Stimulated activated CD4-positive, alpha-beta T cell treated with anti-CD3 and anti-CD28 coated beads, Interleukin-15, amount 100 ng/mL, for 24 hours (primary cell): ENCODE data around the gene BICDL1.

Experiments
- DNase-seq: peaks from one replicate; pipeline ENCODE4 v3.0.0-alpha.2; 2020

The BICDL1 gene, protein sequence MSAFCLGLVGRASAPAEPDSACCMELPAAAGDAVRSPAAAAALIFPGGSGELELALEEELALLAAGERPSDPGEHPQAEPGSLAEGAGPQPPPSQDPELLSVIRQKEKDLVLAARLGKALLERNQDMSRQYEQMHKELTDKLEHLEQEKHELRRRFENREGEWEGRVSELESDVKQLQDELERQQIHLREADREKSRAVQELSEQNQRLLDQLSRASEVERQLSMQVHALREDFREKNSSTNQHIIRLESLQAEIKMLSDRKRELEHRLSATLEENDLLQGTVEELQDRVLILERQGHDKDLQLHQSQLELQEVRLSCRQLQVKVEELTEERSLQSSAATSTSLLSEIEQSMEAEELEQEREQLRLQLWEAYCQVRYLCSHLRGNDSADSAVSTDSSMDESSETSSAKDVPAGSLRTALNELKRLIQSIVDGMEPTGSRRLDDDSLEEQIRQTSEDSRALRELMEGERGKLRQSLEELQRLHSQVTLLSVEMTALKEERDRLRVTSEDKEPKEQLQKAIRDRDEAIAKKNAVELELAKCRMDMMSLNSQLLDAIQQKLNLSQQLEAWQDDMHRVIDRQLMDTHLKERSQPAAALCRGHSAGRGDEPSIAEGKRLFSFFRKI

DNA sequence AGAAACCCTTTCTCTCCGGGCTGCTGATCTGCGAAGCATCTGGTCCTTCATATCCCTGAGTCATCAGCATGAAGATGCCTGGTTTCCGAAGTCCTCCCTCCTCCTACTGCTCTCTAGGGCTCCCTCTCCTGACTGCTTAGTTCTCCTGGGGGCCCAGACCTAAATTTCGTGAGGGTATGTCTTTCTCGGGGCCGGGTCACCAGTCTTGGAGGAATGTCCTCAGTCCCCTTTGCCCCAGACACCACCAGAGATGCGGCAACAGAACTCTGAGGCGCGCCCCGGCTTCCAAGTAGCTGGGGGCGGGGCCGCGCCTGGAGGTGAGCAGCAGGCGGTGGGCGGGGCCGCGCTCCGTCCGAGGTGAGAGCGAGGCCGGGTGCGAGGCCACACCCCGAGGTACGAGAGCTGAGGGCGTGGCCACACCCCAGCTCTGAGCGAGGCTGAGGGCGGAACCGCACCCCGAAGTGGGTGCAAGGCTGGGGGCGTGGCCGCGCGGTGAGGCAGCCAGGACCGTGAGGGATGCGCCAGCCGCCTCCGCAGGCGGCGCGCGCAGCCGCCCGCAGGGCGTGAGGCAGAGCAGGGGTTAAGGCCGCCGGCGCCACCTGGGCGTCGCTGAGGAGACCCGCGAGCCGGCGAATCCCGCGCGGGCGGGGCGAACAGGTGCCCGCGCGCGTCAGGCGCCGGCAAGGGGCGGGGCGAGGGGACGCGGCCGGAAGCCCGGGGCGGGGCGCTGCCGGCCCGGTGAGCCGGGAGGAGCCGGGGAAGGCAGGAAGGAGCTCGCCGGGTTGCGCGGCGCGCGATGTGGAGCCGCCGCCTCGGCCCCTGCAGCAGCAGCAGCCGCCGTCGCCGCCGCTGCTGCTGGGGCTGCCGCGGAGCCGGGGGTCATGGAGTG lies at the start of gene BICDL1:
Gene BICDL1, plus strand, starts transcription at position 765 of the 889 bp plus-strand sequence. CDS start 633 bp downstream, outside the sequence.
- DNase-seq: peak; percentile 99

DNA sequence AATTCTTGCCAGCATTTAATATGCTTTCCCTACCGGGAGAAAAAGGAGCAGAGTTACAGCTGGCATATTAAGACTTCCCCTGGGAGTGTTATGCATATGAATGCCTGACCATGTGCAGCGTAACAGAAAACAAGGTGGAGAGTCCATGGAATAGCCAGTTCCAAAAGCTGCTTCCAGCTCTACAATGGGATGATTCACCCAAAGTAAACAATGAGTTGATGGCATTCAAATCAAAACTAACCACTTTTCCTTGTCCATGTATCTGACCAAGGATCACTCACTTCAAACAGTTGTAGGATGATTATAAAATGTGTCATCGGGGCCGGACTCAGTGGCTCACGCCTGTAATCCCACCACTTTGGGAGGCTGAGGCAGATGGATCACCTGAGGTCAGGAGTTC lies 48.1 kb upstream of the BICDL1 start:
- DNase-seq: no peak

DNA sequence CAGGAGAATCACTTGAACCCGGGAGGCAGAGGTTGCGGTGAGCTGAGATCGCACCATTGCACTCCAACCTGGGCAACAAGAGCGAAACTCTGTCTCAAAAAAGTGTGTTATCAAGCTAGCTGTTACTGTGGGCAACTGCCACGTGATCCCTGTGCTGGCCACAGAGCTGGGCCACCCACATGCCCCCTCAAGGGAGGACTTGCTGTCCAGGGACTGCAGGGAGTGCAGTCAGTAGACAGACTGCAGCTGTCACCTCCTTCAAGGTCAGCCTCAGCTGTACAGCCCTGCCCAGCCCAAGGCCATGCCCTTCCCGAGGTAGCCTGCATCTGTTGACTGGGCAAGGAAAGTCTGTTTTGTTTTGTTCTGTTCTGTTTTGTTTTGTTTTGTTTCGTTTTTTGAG lies 46.6 kb upstream of the BICDL1 start:
- DNase-seq: no peak

DNA sequence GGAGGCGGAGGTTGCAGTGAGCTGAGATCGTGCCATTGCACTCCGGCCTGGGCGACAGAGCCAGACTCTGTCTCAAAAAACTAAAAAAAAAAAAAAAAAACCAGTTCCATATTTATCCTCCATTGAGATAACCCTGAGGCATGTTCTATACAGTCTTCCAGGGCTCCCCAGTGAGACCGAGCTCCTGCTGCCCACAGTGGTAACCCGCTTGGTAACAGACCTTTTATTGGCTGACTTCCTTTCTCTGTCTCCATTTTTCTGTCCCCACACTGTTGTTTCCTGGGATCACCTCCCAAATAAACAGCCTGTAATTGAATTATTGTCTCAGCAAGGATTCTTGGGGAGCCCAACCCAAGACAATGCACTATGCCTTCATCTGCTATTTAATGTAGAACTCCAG lies 42.8 kb upstream of the BICDL1 start:
- no peak for DNase-seq

DNA sequence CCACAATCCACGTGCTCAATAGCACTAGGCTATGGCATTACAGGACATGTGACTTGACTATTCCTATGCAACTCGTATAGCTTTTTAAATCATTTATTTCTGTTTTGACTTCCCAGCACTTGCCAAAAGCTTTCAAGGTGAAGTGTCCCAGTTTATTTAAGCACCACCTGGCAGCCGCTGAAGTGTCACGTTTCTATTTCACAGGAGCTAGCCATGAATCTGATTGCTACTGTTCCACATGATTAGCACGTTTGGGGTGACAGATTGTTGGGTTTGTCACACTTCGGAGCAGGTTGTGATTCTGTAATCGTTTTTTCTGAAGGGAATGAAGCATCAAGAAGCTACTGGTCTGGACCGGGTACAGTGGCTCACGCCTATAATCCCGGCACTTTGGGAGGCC lies 39.9 kb upstream of the BICDL1 start:
- no peak for DNase-seq

DNA sequence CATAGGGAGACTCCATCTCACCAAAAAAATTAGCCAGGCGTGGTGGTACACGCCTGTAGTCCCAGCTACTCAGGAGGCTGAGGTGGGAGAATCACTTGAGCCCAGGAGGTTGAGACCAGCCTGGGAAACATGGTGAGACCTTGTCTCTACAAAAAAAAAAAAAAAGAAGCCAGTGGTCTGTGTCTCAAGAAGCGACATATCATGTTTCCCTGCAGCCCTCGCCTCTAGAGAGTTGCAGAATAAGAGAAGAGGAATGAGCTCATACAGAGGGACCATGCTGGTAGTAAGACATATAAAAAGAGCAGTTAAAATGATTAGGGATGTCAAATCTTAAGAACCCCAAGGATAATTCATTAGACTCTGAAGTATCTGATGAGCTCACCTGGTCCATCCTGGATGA lies 39.4 kb upstream of the BICDL1 start:
- no peak for DNase-seq

DNA sequence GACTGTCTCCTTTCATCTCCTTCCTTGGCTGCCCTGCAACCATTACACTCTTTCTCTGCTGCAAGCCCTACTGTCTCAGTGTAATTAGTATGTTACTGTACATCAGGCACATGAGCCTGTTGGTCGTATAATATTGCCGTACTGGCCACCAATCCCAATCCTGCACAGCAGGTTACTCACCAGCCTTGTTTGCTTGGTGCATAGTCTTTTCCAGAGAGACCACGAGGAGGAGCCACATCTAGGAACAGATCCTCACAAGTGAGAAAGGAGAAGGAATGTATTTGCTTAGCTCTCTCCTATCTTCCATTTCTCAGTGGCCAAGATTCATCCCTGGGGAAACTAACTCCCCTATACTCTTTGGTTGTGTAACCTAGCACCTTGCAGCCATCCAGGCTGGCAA lies 33.0 kb upstream of the BICDL1 start:
- DNase-seq: no peak

DNA sequence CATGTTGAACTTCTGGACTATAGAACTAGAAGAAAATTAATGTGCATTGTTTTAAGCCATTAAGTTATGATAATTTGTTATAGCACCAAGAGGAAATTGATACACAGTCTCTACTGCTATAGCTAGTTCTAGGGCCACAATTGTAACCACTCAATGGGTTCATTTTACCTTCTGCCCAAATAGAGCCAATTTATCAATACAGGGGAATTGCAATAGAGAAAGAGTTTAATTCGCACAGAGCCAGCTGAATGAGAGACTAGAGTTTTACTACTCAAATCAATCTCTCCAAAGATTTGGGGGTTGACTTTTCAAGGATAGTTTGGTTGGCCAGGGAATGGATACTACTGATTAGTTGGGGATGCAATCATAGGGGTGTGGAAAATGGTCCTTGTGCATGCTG lies 31.9 kb upstream of the BICDL1 start:
- no peak for DNase-seq

DNA sequence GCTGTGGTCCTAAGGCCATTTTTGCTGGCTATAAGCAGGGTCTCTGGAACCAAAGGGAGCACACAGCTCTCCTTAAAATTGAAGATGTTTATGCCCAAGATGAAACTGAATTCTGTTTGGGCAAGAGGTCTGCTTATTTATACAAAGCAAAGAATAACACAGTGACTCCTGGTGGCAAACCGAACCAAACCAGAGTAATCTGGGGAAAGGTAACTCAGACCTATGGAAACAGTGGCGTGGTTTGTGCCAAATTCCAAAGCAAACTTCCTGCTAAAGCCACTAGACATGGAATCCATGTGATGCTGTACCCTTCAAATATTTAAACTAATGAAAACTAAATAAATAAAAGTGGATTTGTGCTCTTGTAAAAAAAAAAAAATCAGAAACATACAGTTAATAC lies 29.6 kb upstream of the BICDL1 start:
- DNase-seq: no peak

DNA sequence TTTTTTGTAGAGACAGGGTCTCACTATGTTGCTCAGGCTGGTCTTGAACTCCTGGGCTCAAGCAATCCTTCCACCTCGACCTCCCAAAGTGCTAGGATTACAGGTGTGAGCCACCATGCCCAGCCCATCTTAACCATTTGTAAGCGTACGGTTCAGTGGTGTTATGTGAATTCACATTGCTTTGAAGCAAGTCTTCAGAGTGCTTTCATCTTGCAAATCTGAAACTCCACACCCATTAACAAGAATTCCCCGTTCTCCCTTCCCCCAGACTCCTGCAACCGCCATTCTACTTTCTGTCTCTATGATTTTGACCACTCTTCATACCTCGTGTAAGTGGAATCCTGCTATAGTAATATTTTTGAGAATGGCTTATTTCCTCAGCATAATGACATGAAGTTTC lies 24.9 kb upstream of the BICDL1 start:
- DNase-seq: no peak

DNA sequence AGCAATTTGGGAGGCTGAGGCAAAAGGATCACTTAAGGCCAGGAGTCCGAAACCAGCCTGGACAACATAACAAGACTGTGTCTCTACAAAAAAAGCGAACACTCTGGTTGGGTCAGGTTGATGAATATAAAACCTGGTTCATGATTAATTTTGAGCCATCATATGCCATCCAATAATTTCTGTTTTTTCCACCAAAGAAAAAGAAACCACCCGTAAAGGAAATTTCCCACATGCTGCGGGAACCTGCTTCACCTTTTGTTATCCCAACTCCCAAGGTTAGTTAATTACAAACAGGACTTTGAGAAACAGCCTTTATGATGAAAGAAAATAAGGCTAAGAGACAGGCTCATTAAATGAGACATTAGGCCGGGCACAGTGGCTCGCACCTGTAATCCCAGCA lies 24.1 kb upstream of the BICDL1 start:
- no peak for DNase-seq

DNA sequence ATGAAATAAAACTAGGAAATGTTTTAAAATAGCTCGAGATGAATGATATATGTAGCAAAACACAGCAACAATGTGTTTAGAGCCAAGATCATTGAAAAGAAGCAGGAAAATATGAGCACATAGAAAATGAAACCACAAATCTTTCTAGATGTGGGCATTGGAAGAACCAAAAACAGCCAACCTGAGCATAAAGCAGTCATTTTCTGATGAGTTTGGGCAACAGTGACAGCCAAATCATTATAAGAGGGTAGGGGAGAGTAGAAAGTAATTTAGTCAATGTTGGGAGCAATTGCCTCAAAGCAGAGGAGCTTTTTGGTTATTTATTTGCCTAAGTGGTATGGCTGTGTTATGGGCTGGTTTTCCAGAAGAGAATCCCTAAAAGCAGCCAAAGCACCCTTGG lies 8.8 kb upstream of the BICDL1 start:
- no peak for DNase-seq

DNA sequence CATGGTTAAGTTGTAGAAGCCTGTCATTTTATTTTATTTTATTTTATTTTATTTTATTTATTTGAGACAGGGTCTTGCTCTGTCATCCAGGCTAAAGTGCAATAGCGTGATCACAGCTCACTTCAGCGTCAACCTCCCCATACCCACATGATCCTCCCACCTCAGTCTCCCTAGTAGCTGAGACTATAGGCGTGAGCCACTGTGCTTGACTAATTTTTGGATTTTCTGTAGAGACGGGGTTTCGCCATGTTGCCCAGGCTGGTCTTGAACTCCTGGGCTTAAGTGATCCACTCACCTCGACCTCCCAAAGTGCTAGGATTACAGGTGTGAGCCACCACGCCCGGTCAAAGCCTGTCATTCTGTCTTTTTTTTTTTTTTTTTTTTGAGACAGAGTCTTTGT lies 8.3 kb upstream of the BICDL1 start:
- peak; percentile 19 for DNase-seq

DNA sequence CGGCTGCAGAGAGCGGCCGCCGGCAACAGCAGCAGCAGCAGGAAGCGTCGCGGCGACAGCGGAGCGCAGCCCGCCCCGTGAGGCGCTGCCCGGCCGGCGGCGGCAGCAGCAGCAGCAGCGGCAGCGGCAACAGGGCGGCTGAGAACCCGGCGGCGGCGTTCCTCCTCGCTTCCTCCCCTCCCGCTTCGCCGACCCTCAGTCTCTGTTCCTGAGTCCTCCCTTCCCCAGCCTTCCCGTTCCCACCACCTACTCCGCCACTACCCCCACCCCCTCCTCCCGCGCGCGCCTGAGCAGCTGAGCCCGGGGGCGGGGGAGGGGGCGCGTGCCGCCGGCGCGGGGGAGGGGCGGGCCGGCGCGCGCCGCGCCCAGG lies 310 bp downstream of the BICDL1 start:
- no peak for DNase-seq

DNA sequence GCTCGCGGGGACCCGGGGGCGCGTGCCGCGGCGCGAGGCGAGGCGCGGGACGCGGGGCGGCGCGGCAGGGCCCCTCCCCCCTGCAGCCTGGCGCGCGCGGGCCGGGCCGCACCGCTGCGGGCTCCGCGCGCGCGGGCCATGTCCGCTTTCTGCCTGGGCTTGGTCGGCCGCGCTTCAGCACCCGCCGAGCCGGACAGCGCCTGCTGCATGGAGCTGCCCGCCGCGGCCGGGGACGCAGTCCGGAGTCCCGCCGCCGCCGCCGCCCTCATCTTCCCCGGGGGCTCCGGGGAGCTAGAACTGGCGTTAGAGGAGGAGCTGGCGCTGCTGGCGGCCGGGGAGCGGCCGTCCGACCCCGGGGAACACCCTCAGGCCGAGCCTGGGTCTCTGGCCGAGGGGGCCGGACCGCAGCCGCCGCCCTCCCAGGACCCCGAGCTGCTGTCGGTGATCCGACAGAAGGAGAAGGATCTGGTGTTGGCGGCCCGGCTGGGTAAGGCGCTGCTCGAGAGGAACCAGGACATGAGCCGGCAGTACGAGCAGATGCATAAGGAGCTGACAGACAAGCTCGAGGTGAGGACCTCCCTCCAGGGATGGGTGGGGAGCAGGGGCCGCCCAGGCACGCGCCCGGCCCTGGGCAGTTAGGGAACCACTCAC lies 820 bp downstream of the BICDL1 start:
- peak; percentile 82 for DNase-seq

DNA sequence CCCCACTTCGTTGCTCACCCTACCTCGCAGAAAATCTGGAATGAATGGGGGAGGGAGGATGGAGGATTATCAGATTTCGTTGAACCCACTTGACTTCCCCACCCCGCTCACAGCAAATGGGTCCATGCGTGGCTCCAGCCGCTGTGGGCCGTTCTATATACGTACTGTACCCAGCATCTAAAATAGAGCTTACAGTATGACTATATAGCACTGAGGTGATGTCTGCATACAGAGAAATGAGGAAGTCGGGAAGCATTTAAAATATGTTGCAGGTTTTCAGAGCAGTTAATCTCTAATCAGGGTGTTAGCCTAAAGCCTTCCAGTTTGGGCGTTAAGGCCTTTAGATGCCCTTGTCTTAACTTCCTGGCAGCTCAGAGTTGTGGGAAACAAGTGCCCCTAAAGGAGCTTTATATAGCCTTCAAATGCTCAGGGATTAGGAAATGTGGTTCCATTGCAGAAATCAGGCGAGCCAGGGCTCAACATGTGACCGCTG lies 1.4 kb downstream of the BICDL1 start:
- DNase-seq: no peak

DNA sequence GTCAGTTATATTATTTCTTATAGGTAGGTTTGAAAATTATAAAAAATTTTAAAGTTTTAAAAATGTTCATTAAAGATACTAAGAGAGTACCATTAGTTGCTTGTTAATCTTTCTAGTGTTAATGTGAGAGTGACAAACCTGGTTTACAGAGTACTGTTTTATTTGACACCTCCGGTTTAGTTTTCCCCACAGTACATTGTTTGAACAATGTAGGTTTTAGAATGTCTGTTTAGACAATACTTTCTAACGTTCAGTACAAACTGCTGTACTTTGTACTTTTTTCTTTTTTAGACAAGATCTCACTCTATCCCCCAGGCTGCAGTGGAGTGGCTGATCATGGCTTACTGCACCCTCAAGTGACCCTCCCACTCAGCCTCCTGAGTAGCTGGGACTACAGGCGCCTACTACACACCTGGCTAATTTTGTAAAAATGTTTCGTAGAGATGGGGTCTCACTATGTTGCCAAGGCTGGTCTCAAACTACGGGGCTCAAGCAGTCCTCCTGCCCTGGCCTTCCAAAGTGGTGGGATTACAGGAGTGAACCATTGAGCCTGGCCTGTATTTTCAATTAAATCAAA lies 3.2 kb downstream of the BICDL1 start:
- DNase-seq: no peak

DNA sequence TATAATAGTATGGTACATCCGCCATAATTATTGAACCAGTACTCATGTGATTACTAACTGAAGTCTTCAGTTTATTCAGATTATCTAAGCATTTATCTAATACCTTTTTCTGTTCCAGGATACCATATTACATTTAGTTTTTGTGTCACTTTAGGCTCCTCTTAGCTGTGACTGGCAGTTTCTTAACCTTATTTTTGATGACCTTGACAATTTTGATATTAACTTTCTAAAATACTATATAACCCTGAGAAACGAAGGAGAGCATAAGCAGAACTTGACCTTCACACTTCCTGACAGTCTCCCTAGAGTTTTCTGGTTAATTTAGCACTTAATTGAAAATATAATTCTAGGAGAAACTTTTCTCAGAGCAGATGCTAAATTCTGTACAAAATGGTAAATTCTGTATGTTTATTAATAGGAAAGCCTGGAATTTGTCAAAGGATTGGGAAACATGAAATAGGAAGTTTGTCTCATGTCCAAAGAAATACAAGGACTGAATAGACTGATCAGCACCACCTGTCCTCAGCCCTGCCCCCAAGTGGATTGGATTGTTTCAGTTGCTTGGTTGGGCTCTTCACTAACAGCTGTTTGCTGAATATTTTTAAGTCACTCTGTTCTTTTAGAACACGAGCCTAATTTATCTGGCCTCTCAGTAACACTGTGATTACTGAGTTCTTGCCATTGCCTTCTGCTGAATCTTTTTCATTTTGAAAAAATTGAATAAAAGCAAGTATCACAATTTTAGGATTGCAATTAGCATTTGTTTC lies 6.0 kb downstream of the BICDL1 start:
- DNase-seq: no peak

DNA sequence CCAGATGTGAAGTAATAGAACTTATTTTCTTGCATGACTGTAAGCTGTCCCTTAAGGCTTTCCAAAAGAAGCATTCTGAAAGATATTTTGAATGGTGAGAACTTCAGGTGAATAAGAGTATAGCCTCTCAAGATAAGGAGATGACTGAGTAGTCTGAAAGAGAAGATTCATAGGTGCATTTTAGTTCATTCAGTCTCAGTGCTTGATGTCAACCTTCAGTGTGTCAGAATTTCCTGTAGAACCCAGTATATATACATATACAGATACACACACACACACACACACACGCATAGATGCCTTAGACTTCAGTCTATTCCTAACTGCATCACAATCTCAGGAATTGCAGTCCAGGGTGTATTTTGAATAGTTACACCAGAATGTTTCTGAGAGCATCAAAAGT lies 7.4 kb downstream of the BICDL1 start:
- DNase-seq: no peak

DNA sequence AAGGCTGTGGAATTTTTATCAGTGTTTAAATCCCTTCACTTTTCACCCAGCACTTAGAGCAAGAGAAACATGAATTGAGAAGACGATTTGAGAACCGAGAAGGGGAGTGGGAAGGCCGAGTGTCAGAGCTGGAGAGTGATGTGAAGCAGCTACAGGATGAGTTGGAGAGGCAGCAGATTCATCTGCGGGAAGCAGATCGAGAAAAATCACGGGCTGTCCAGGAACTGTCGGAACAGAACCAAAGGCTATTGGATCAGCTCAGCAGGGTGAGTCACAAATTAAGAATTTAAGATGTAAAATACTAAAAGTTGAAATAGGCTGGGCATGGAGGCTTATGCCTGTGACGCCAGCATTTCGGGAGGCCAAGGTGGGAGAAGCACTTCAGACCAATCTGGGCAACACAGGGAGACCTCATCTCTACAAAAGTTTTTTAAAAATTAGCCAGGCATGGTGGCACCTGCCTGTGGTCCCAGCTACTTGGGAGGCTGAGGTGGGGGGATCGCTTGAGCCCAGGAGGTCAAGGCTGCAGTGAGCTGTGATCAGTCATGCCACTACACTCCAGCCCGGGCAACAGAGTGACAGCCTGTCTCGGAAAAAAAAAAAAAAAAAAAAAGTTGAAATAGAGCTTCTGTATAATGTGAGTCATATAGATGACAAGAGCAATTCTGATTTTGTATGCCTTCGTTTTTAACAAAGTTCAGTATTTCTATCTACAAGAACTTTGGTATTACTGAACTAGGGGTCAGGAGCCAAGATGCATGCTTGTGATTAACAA lies 9.6 kb downstream of the BICDL1 start:
- no peak for DNase-seq

DNA sequence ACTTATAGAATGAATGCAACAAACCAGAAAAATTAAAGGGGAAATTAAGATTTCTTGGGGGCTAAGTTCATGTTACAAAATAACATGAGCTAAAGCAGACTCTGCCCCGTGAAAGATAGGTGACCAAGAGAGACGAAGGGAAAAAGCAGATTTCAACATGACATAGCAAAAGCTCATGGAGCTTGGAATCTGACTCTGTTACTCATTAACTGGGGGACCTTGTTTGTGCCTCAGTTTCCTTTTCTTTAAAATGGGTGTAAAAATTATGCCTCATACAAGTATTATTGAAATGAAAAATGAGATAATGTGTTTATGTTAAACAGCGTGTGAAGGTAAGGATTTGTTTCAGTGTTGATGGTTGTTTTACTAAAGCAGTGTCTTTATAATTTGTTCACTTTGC lies 11.5 kb downstream of the BICDL1 start:
- DNase-seq: no peak
